GM12878 (cell line): Measurements from ENCODE around the gene SFTPB. TPM values are rescaled to one million over a fixed set of nuclear protein-coding genes. Genes with fewer than 3 reads are reported as not detected.
"Not testable (repeated sequence)": the region's sequence is repeated elsewhere in the genome, so short reads cannot be mapped to it uniquely, and the experiment has no call there.

Experiments used
- ATAC-seq: fragments of 200-7000 bp; cut with Tn5 transposase; 3 replicates; pipeline ENCODE4 v1.9.1; 2020; ENCODE audit warnings: mild to moderate bottlenecking, moderate library complexity
- BruUV-seq: library from RNA; stranded (reverse); fragments of 400-500 nt; replicated peaks from 2 replicates; lab custom pipeline; 2021; lab: Mats Ljungman, UMichigan
- CTCF ChIA-PET: fragments of 300-600 bp; sonication (Branson Sonifier 250); formaldehyde crosslinking; extraction: SDS; loops from one replicate; lab custom pipeline; 2021; ENCODE audit warnings: inconsistent platforms; lab: Yijun Ruan, JAX
- POLR2A ChIA-PET: fragments of 350-600 bp; formaldehyde crosslinking; extraction: SDS; loops from one replicate; lab custom pipeline; 2021; ENCODE audit warnings: inconsistent platforms; lab: Charles Lee
- RAD21 ChIA-PET: fragments of 300-600 bp; sonication (Branson Sonifier 250); formaldehyde crosslinking; loops from one replicate; lab custom pipeline; 2023; ENCODE audit warnings: antibody characterized with exemption; ENCODE audit not compliant: unreplicated experiment; lab: Charles Lee
- SMC1A ChIA-PET: fragments of 300-600 bp; sonication (Branson Sonifier 250); formaldehyde crosslinking; loops from one replicate; lab custom pipeline; 2023; ENCODE audit not compliant: unreplicated experiment, uncharacterized antibody; lab: Charles Lee
- DNase-seq: peaks from one replicate; pipeline ENCODE4 v3.0.0-alpha.2; 2011; ENCODE audit warnings: low read depth, low spot score
- FAIRE-seq: peaks from 3 replicates; lab custom pipeline; 2011; peaks lifted over from hg19 to GRCh38; lab: Jason Lieb, UNC
- H2AFZ ChIP-seq: 2 replicates; pipeline ENCODE4 v1.6.0; 2011; ENCODE audit warnings: low read depth, low read length, control low read depth; ENCODE audit not compliant: control insufficient read depth
- H3K27ac ChIP-seq: 2 replicates; pipeline ENCODE4 v1.5.1; 2011; ENCODE audit warnings: control low read depth; ENCODE audit not compliant: control insufficient read depth, insufficient read depth
- H3K27me3 ChIP-seq, 2 experiments: replicated peaks in 1 of 2; 2 replicates each; pipeline versions ENCODE4 v1.6.0 to v1.6.1; 2011; ENCODE audit warnings: low read length in 1 of 2; ENCODE audit not compliant: control insufficient read depth in 2 of 2, insufficient read depth in 2 of 2
- H3K36me3 ChIP-seq, 2 experiments: 2 replicates each; pipeline ENCODE4 v1.5.1; 2011; ENCODE audit warnings: low read length in 1 of 2; ENCODE audit not compliant: control insufficient read depth in 2 of 2, insufficient read depth in 2 of 2
- H3K4me1 ChIP-seq: 2 replicates; pipeline ENCODE4 v1.6.1; 2011; ENCODE audit warnings: mild to moderate bottlenecking, low read length, moderate library complexity, mixed read lengths; ENCODE audit not compliant: control insufficient read depth, insufficient read depth
- H3K4me2 ChIP-seq: 2 replicates; pipeline ENCODE4 v1.6.0; 2011; ENCODE audit warnings: control low read depth; ENCODE audit not compliant: control insufficient read depth, insufficient read depth
- H3K4me3 ChIP-seq: fragments of 200-600 bp; sonication (generic); 2 replicates; pipeline ENCODE4 v1.5.1; 2016
- H3K79me2 ChIP-seq: 2 replicates; pipeline ENCODE4 v1.6.0; 2011; ENCODE audit warnings: low read length; ENCODE audit not compliant: control insufficient read depth, insufficient read depth
- H3K9ac ChIP-seq: 2 replicates; pipeline ENCODE4 v1.8.0; 2011; ENCODE audit warnings: low read length, control low read depth, mixed read lengths; ENCODE audit not compliant: control insufficient read depth, insufficient read depth
- H3K9me3 ChIP-seq: replicated peaks from 3 replicates; pipeline ENCODE4 v1.5.1; 2011; ENCODE audit warnings: mild to moderate bottlenecking, low read length; ENCODE audit not compliant: control insufficient read depth, insufficient read depth
- H4K20me1 ChIP-seq: 2 replicates; pipeline ENCODE4 v1.6.0; 2011; ENCODE audit not compliant: control insufficient read depth, insufficient read depth
- ZNF592 ChIP-seq: fragments of 450-650 bp; IDR thresholded peaks from 2 replicates; pipeline ENCODE4 v1.6.1; 2017; ENCODE audit warnings: mild to moderate bottlenecking, moderate library complexity
- WGBS: methylation state at CpG from one replicate; pipeline ENCODE4 v1.1.6; 2016; ENCODE audit warnings: low lambda C conversion rate; ENCODE audit not compliant: insufficient replicate concordance, insufficient coverage; ENCODE audit errors: missing lambda C conversion rate; 5-methylcytosine and 5-hydroxymethylcytosine counted together
- in situ Hi-C: fragments of 300-500 bp; cut with MboI; formaldehyde crosslinking; loops from 9 replicates; pipeline ENCODE4 v1.14.3; 2018; ENCODE audit warnings: mixed read lengths
- intact Hi-C: fragments of 100-400 bp; cut with micrococcal nuclease; formaldehyde crosslinking; loops from one replicate; pipeline ENCODE4 v1.14.2; 2022; ENCODE audit not compliant: unreplicated experiment
- polyA plus RNA-seq, 11 experiments: library from polyadenylated mRNA; depleted of rRNA in 4 of 11; unstranded in 6 of 11; stranded (reverse) in 5 of 11; fragments of >200 nt; fragmentation: Nextera tagmentation in 4 of 11; fragmentation: Illumina TruSeq in 1 of 11; extraction: Ambion mirVana in 4 of 11; extraction: Trizol in 1 of 11; gene quantifications; 1 replicate in 1 of 11; 2 replicates in 10 of 11; pipeline versions ENCODE4 v1.2.1 to v1.2.3, GENCODE V29; 2011 to 2016; ENCODE audit warnings: inconsistent platforms in 2 of 11, missing spikeins in 2 of 11, low read depth in 1 of 11
- total RNA-seq, 4 experiments: library from RNA; depleted of rRNA in 3 of 4; stranded (reverse); fragments of >200 nt in 3 of 4; fragmentation: Illumina TruSeq in 1 of 4; extraction: Trizol in 1 of 4; gene quantifications; 2 replicates each; pipeline versions ENCODE4 v1.2.1 to v1.2.3, GENCODE V29; 2013 to 2021

The SFTPB gene
- total and polyA plus RNA-seq, 10 of the 15 experiments (the other 5 are each of a cell fraction or from before 2014, with no cell fraction given): 0.02 to 5.3 TPM; not detected in 8

GRCh38 chr2:85619617-85620016 lies 48.4 kb downstream of the SFTPB start (continued):
- no peak for TF ChIP-seq ZNF592

- H3K9ac ChIP-seq, DNase-seq, H3K36me3 ChIP-seq, RAD21 ChIA-PET, FAIRE-seq, ATAC-seq, H3K27me3 ChIP-seq, in situ Hi-C loops, H2AFZ ChIP-seq, H3K27ac ChIP-seq, H3K9me3 ChIP-seq, H4K20me1 ChIP-seq, BruUV-seq, H3K4me1 ChIP-seq: not testable (repeated sequence)
- WGBS: 92% methylated on average over 5 of the region's 5 CpGs
- ChIA-PET CTCF (interaction anchor here (0.6 to 1.6 kb wide), 4 partner anchors 9 to 198 kb away, joined by 3 to 5 read pairs (median 3); no protein-coding TSS in a partner anchor), POLR2A (interaction anchor here (0.6 to 2.2 kb wide), 3 partner anchors 38 to 234 kb away, joined by 4 to 9 read pairs (median 7); no protein-coding TSS in a partner anchor), SMC1A (interaction anchor here (1.0 kb wide), 1 partner anchor 57 kb away, joined by 3 read pairs; the partner anchor contains the start of gene GGCX)
- intact Hi-C loops: loop anchor here (5.0 kb wide), 1 partner anchor 80 kb away; the partner anchor contains the start of gene MAT2A
- H3K79me2 ChIP-seq: peaks cover 29% of the 10 kb centered on the region
- H3K4me3 ChIP-seq: peak overlapping the region; percentile 74
- H3K4me2 ChIP-seq: peak overlapping the region; percentile 81
These were observed 50.3 kb downstream of the SFTPB start for GRCh38 chr2:85617723-85618122.
